ENCODE measurements around the gene MEGF6. TPM values are rescaled to one million over a fixed set of nuclear protein-coding genes. Genes with fewer than 3 reads are reported as not detected.

MEGF6 gene
- total RNA-seq, 1 experiment from 2014 or later: 65.3 TPM

DNA sequence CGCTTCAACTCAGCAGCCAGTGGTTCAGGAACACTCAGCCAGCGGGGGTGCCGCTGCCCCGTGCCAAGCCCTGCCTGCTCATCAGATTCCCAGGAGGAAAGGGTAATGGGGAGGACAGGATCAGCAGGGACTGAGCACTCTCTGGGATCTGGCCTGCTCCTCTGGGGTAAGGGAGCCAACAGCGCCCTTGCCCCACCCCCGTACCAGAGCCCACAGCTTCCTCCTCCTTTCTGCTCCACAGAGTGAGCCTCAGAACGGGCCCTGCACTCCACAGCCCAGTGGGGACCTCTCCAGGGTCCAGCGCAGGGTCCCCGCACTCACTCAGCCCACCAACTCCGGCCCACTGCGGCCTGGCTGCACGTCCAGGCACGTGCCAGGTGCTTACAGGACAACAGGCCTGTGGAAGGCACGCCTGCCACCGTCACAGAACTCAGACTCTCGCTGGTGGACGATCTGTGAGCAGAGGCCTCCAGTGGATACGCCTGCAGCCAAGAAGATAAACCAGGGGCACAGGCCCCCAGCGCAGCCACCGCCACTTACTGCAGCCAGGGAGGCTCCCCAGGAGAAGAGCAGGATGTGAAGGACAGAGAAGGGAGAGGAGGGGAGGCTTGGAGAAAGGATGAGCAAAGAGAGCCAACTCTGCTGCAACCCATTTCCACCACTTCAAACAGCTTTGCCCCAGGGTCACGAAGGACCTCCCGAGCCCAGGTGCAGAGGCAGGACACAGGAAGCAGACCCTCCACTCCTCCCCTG lies 2.1 kb downstream of the MEGF6 start:
- H3K4me3 ChIP-seq: peak overlapping the region; percentile 88; the same call in 1 of the 2 replicates
- no TSS peak for BruUV-seq (replicated peaks)
- CTCF ChIA-PET: no interaction called here
- no peak for DNase-seq
- peak overlapping the region; percentile 100 for H3K4me2 ChIP-seq
- H3K27me3 ChIP-seq (ENCODE audit: insufficient read depth, low read depth): no peaks in the 10 kb centered on the region
- no peak overlapping the region for H2AFZ ChIP-seq
- H3K27ac ChIP-seq: no peak overlapping the region
- intact Hi-C loops (cut with micrococcal nuclease; ENCODE audit: unreplicated experiment): no loop called here
- POLR2A ChIA-PET (ENCODE audit: unreplicated experiment): no interaction called here
- no peaks in the 10 kb centered on the region for H3K36me3 ChIP-seq (ENCODE audit: low read depth)
- H3K79me2 ChIP-seq (ENCODE audit: low read depth): peaks cover 25% of the 10 kb centered on the region
- peaks cover 19% of the 10 kb centered on the region; the same call in 1 of the 2 replicates for H3F3A ChIP-seq (ENCODE audit: insufficient read depth, low read depth)
- peaks cover 54% of the 10 kb centered on the region for H3K4me1 ChIP-seq (replicated peaks; ENCODE audit: insufficient read depth)
- no peaks in the 10 kb centered on the region for H4K20me1 ChIP-seq (ENCODE audit: insufficient read depth)
- H3K9me2 ChIP-seq (ENCODE audit: insufficient read depth): no peaks in the 10 kb centered on the region
- H3K9me3 ChIP-seq (ENCODE audit: insufficient read depth, low read depth): no peaks in the 10 kb centered on the region
- TF ChIP-seq, protein P1, sequence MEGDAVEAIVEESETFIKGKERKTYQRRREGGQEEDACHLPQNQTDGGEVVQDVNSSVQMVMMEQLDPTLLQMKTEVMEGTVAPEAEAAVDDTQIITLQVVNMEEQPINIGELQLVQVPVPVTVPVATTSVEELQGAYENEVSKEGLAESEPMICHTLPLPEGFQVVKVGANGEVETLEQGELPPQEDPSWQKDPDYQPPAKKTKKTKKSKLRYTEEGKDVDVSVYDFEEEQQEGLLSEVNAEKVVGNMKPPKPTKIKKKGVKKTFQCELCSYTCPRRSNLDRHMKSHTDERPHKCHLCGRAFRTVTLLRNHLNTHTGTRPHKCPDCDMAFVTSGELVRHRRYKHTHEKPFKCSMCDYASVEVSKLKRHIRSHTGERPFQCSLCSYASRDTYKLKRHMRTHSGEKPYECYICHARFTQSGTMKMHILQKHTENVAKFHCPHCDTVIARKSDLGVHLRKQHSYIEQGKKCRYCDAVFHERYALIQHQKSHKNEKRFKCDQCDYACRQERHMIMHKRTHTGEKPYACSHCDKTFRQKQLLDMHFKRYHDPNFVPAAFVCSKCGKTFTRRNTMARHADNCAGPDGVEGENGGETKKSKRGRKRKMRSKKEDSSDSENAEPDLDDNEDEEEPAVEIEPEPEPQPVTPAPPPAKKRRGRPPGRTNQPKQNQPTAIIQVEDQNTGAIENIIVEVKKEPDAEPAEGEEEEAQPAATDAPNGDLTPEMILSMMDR (conservative IDR thresholded peaks at IDR 0.05): no peak
- TF ChIP-seq EZH2 (IDR thresholded peaks at IDR 0.05; ENCODE audit: low read depth): no peak

DNA sequence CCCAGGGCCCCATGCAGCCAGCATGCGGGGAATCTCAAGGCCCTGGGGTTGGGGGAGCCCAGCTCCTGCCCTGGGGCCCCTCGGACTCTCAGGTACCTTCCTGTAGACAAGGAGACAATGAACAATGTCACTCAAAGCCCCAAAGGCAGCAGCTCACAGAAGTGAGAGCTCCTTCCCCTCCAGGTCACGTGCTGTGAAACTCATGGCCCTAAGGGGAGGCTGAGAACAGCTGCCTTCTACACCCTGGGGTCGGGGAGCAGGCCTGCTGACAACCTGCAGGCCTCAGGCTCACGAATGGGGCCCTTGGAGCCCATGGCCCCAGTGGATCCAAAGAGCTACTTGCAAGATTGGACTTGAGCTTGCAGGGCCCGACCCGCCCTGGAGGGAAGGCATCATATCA lies 3.2 kb downstream of the MEGF6 start:
- no peak overlapping the region for H3K4me3 ChIP-seq
- no peak overlapping the region for H2AFZ ChIP-seq
- H3K79me2 ChIP-seq (ENCODE audit: low read depth): peaks cover 25% of the 10 kb centered on the region
- H3K27me3 ChIP-seq (ENCODE audit: insufficient read depth, low read depth): no peaks in the 10 kb centered on the region
- H3K9me3 ChIP-seq (ENCODE audit: insufficient read depth, low read depth): no peaks in the 10 kb centered on the region
- ChIA-PET POLR2A (ENCODE audit: unreplicated experiment) (no interaction called here), CTCF (no interaction called here)
- no TSS peak for BruUV-seq (replicated peaks)
- peaks cover 47% of the 10 kb centered on the region for H3K4me1 ChIP-seq (replicated peaks; ENCODE audit: insufficient read depth)
- no peak for TF ChIP-seq EZH2 (IDR thresholded peaks at IDR 0.05; ENCODE audit: low read depth)
- TF ChIP-seq, protein P1 (conservative IDR thresholded peaks at IDR 0.05): no peak
- no peaks in the 10 kb centered on the region for H4K20me1 ChIP-seq (ENCODE audit: insufficient read depth)
- H3K36me3 ChIP-seq (ENCODE audit: low read depth): no peaks in the 10 kb centered on the region
- H3F3A ChIP-seq (ENCODE audit: insufficient read depth, low read depth): peaks cover 15% of the 10 kb centered on the region; the same call in 1 of the 2 replicates
- intact Hi-C loops (cut with micrococcal nuclease; ENCODE audit: unreplicated experiment): no loop called here
- no peak for DNase-seq
- H3K4me2 ChIP-seq: peak overlapping the region; percentile 100; the same call in 1 of the 2 replicates
- H3K27ac ChIP-seq: no peak overlapping the region
- no peaks in the 10 kb centered on the region for H3K9me2 ChIP-seq (ENCODE audit: insufficient read depth)

DNA sequence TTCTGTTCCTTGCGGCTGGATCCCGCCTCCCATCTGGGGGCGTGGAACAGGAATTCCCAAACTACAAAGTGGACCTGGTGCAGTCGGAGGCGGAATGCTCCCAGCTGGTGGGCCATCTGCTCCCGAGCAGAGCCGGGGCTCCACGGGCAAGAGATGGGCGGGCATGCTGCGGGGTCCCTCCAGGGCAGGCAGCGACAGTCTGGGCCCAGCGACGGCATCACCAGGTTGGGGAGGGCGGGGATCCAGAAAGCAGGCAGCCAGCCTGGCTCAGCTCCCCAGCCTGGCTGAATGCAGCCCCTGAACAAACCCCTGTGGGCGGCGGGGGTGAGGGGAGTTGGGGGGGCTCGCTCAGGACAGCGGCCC lies 3.6 kb downstream of the MEGF6 start:
- H3K27ac ChIP-seq: no peak overlapping the region
- H3K4me3 ChIP-seq: no peak overlapping the region
- no peaks in the 10 kb centered on the region for H4K20me1 ChIP-seq (ENCODE audit: insufficient read depth)
- H3K4me2 ChIP-seq: no peak overlapping the region
- H3K27me3 ChIP-seq (ENCODE audit: insufficient read depth, low read depth): no peaks in the 10 kb centered on the region
- no peaks in the 10 kb centered on the region for H3K36me3 ChIP-seq (ENCODE audit: low read depth)
- intact Hi-C loops (cut with micrococcal nuclease; ENCODE audit: unreplicated experiment): no loop called here
- ChIA-PET POLR2A (ENCODE audit: unreplicated experiment) (no interaction called here), CTCF (no interaction called here)
- TF ChIP-seq EZH2 (IDR thresholded peaks at IDR 0.05; ENCODE audit: low read depth): no peak
- TF ChIP-seq, protein P1 (conservative IDR thresholded peaks at IDR 0.05): no peak
- H3K79me2 ChIP-seq (ENCODE audit: low read depth): peaks cover 25% of the 10 kb centered on the region
- H3K4me1 ChIP-seq (replicated peaks; ENCODE audit: insufficient read depth): peaks cover 42% of the 10 kb centered on the region
- no peaks in the 10 kb centered on the region for H3K9me3 ChIP-seq (ENCODE audit: insufficient read depth, low read depth)
- BruUV-seq (replicated peaks): no TSS peak
- H3F3A ChIP-seq (ENCODE audit: insufficient read depth, low read depth): peaks cover 10% of the 10 kb centered on the region; the same call in 1 of the 2 replicates
- no peak overlapping the region for H2AFZ ChIP-seq
- no peaks in the 10 kb centered on the region for H3K9me2 ChIP-seq (ENCODE audit: insufficient read depth)
- DNase-seq: no peak

Measured in PC-9 (cell line).